Ureter (tissue), 1 donor: ENCODE results near the gene ANO10. TPM values are rescaled to one million over a fixed set of nuclear protein-coding genes. Genes with fewer than 3 reads are reported as not detected.
"Not testable (repeated sequence)": the region's sequence is repeated elsewhere in the genome, so short reads cannot be mapped to it uniquely, and the experiment has no call there.

Experiments used
- DNase-seq: peaks from one replicate; pipeline ENCODE4 v3.0.0-alpha.2; 2020; ENCODE audit warnings: low spot score
- total RNA-seq: library from RNA; stranded (reverse); gene quantifications from one replicate; pipeline ENCODE4 v1.2.4, GENCODE V29; 2023
- donor health status: DM: yes; HTN: yes; CAD: no.

ANO10 gene
- total RNA-seq, 1 donor from 2014 or later = 38.0 TPM

GRCh38 chr3:43581343-43581742 is 40.5 kb downstream of the ANO10 start:
- DNase-seq = no peak

GRCh38 chr3:43580181-43580580 is 41.6 kb downstream of the ANO10 start:
- DNase-seq = no peak

DNA sequence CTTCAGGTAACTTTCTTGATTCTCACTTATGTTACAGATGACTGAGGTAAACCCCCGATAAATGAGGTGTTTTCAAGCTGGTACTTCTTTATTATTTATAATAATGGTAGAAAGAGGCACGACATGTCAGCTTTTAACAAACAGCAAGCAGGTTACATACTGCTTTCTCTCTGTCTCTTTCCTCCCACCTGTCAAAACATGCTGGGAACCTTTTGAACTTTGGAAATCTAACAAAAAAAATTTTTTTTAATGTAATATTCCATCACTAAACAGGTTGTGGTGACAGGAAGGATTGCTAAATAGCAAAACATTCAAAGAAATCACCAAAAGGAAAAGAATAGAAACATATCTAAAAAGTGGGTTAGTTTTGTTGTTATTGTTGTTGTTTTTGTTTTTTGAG is 48.2 kb downstream of the ANO10 start:
- no peak for DNase-seq

DNA sequence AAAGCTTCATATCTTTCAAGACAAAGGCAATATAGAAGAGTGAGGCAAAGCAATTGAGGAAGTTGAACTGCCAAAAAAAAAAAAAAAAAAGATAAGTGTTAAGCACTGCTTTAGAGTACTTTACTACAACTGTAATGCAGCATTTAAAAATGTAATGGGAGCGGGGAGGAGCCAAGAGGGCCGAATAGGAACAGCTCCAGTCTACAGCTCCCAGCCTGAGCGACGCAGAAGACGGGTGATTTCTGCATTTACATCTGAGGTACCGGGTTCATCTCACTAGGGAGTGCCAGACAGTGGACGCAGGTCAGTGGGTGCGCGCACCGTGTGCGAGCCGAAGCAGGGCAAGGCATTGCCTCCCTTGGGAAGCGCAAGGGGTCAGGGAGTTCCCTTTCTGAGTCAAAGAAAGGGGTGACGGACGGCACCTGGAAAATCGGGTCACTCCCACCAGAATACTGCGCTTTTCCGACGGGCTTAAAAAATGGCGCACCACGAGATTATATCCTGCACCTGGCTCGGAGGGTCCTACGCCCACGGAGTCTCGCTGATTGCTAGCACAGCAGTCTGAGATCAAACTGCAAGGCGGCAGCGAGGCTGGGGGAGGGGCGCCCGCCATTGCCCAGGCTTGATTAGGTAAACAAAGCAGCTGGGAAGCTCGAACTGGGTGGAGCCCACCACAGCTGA is 56.0 kb downstream of the ANO10 start:
- not testable (repeated sequence) for DNase-seq

DNA sequence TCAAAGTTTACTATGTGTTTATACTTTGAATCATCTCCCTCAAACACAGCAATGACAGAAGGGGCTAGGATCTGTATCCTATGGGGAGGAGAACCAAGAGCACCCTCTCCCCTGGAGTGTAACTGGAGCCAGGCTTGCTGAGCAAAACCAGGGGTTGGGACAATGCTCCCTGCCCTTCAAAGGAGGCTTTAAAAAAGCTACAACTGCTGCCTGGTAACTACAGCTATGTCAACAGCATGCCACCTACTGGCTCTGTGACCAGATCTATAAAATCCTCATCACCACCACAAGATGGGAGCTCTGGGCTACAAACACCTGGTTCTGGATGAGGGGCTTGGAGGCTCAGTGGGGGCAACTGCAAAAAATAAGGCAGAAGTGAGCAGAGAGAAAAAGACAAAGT is 61.9 kb downstream of the ANO10 start:
- DNase-seq = no peak

- DNase-seq = no peak
Measured at GRCh38 chr3:43558171-43558570, 63.6 kb downstream of the ANO10 start.

- DNase-seq = no peak
Measured at GRCh38 chr3:43549626-43550290, 72.1 kb downstream of the ANO10 start.

GRCh38 chr3:43544277-43544676 is 77.5 kb downstream of the ANO10 start:
- not testable (repeated sequence) for DNase-seq

DNA sequence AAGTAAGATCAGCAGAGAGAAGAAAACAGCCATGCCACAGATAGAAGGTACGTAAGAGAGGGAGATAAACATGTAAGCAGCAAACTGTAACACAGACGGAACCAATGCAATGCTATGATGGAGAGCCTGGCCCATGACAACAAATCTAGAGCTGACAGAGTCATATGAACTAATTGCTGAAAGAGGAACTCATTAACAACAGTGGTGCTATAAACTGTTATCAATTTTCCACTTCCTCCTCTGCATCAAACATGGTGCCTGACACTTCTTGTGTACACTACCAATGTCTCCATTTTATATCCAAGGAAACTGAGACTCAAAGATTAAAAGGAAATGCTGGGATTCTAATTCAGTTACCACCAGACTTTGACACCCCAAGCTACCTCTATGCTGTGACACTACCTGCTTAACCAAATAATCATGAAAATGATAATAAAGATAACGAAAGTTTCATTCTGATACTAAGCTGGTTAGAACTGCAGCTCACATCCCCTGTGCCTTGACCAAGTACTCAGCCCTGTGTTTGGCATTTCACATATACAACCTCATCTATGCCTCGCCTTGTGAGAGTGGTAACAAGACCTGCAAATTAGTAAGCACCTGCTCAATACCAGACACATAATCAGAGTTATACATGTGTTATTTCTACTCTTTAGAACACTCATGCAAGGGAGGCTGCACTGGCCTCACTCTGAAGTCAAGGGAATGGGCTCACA is 79.3 kb downstream of the ANO10 start:
- no peak for DNase-seq

DNA sequence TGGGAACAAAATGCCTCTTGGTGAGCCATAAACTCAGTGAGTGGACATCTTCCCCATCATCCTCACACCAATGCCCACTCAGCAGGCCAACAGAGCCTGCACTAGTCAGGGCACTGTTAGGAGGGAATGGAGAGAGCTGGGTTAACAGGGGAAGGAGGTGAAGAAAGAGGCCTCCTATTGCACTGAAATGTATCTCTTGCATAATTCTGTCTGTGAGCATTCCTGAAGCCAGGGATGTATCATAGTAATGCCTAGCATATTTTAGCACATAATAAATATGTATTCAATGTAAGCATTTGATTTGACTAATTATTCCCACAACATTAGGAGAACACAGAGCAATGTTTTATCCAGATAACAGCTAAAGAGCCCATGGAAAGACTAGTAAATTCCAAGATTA is 81.2 kb downstream of the ANO10 start:
- no peak for DNase-seq

- DNase-seq = no peak
Measured at GRCh38 chr3:43539321-43539720, 82.5 kb downstream of the ANO10 start.

DNA sequence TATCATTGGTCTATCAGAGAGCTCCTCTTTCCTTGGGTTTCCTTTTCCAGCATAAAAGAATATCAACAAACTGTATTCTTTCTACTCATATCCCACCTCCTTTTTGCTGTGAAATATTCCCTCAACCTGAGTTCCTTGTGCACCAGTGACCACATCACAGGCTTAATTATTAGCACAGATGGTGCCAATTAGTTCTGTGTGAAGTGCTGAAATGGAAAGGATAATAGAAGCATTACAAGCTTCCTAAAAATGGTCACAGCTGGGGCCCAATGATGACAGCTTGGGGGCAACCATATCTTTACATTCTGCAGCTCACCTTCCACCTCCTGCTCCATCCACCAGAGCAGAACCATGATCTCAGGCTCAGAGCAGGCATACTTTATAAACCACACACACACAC is 84.6 kb downstream of the ANO10 start:
- DNase-seq = no peak

DNA sequence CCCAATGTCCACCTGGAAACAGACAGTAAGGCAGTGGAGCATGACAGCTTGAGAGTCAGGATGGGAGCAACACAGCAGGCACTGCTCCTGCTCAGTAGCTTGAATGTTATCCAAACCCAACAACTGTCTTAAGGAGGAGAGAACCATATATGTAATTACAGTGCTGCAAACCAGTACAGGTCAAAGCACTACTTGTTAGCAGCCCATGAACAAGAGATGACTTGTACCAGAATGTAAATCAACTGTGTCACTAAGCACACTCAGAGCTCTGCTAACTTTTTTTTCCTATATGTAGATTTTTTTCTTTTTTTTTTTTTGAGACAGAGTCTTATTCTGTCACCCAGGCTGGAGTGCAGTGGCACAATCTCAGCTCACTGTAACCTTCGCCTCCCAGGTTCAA is 87.1 kb downstream of the ANO10 start:
- DNase-seq = no peak

GRCh38 chr3:43533009-43533408 is 88.8 kb downstream of the ANO10 start:
- no peak for DNase-seq

GRCh38 chr3:43531835-43532234 is 90.0 kb downstream of the ANO10 start:
- no peak for DNase-seq

- DNase-seq = no peak
Measured at GRCh38 chr3:43528498-43529099, 93.2 kb downstream of the ANO10 start.

DNA sequence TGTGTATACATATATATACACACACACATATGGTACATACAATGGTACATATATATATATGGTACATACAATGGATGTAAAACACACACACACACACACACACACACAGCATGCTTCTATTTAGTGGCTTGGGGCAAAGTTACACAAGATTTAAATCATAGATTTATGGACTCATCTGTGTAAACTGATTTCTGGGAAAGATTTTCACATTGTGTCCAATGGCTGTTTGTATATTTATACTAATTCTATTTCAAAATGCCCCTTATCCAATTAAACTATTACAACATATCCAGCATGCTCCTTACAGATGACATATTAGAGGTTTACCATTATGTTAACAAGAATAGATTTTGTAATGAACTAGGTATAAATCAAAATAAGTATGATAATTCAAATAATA is 94.9 kb downstream of the ANO10 start:
- no peak for DNase-seq

DNA sequence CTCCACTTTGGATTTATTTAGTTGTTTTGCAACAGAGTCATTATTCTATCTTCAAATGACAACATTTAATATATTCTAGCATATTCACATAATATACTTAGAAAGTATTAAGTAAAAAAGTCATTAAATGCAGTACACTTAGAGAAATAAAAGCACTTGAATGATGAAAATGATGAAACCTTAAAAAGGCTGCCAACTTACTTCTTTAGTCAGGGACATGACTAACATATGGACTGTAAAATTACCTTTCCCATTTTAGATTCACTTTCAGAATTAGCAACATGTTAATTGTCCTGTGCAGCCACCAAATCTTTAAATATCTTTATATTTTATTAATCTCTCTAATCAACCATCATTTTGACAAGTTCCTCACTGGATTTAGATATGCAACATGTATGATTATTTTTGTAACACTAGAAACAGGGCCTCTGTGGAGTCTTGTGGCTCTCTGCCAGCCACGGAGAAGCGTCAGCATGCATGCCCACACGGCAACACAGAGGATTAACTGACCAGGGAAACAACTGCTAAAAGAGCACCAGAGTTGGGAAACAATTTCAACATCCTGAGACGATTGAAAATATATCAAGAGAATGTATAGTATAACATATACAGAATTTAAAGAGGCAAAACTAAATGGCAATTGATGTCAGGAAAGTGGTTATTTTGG is 95.7 kb downstream of the ANO10 start:
- no peak for DNase-seq

- no peak for DNase-seq
Measured at GRCh38 chr3:43525386-43525785, 96.4 kb downstream of the ANO10 start.

DNA sequence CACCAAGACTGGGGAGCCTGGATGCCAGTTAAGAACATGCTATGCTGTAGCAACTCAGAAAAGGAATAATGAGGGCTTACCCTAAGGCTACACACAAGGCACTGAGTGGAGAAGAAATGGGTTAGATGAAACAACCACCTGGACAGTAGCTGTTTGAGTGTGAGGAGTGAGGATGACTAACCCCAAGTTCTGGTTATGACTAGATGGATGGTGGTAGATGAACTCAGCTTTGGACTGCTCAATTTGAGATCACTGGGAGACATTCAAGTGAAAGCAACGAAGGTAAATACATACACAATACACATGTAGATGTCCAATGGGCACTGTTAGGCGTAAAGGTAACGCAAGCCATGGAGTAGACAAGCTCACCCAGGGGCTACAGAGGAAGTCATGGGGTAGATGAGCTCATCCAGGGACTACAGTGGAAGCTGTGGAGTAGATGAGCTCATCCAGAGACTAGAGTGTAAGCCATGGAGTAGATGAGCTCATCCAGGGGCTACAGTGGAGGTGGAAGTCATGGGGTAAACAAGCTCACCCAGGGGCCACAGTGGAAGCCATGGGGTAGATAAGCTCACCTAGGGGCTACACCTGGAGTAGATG is 98.3 kb downstream of the ANO10 start:
- no peak for DNase-seq

DNA sequence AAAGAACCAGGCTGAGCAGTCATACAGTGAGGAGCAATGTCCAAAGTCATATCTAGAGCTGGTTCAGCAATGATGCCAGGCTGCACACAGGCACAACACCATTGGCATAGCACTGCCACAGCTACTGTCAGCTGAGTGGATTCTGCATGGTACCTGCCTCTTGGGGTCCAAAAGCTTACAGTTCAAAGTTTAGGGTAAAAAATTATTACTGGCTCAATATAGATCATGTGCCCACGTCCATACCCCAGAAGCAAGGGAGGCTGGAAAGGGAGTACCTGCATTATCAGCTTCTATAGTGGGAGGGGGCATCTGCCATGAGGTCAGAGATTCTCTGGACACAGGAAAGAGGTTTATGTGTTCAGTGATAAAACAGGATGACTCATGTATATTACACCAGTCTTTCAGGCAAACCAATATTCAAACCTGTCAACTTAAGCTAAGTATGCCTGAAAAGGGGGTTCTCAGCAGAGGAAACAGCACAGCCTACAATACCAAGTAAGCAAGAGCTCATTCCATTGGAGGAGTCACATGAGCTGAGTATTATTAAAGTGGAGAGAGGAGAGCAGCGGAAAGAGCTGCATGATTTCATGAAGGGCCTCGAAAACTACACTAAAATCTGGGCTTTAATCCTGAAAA is 99.0 kb downstream of the ANO10 start:
- no peak for DNase-seq
